ENCODE data around the gene CHCHD10.

Gene CHCHD10

DNA sequence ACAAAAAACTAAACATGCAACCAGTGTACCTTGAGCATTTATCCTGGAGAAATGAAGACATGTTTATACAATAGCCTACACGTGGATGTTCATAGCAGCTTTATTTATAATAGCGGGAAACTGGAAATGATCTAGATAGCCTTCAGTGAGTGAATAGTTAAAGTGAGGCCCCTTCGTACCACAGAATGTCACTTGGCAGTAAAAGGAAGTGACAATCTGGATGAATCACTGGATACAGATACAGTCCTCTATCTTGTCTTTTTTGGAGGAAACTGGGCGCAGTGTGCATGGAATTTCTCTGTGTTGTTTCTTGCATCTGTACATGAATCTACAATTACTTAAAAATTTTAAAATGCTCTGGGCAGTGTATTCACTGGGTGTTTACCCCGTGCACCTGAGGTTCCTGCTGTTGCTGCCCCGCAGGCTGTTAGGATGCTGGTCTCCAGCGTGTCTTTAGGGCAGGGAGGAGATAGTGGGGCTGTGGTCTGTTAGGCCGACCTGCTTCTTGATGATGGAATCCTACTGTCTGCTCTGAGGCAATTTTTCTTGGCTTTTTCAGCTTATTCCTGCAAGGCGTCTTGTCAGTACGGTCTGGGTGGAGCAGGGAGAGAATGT, 47.9 kb upstream of the CHCHD10 start:
- H3K4ac ChIP-seq (ENCODE audit: low read length), result no peak overlapping the region
- H3K36me3 ChIP-seq (replicated peaks in 1 of 2; ENCODE audit: control insufficient read depth in 2 of 2, insufficient read depth in 2 of 2, low read length in 2 of 2), result peaks cover 27 to 97% of the 10 kb centered on the region in 2 donors
- H3K27ac ChIP-seq (replicated peaks; ENCODE audit: low read length), result no peak overlapping the region
- H3K4me2 ChIP-seq (ENCODE audit: insufficient read depth, low read length, poor library complexity, severe bottlenecking), result no peak overlapping the region
- no peaks in the 10 kb centered on the region for H3K27me3 ChIP-seq (ENCODE audit: control insufficient read depth in 3 of 3, insufficient read depth in 3 of 3, low read depth in 1 of 3, low read length in 3 of 3)
- H4K8ac ChIP-seq (ENCODE audit: low read depth, low read length), result no peak overlapping the region
- H2BK15ac ChIP-seq (ENCODE audit: low read length), result no peak overlapping the region
- no peak overlapping the region for H3K23ac ChIP-seq (ENCODE audit: low read depth, low read length, poor library complexity)
- no peaks in the 10 kb centered on the region for H3K9me3 ChIP-seq (replicated peaks in 1 of 2; ENCODE audit: control insufficient read depth in 2 of 2, insufficient read depth in 1 of 2, low read depth in 1 of 2, low read length in 2 of 2)
- no CpG with 5 or more reads among the region's 10 CpGs for WGBS, 2 donors (ENCODE audit: extremely low coverage in 2 of 2, insufficient read length in 2 of 2, insufficient replicate concordance in 1 of 2)
- no peak for DNase-seq (ENCODE audit: low spot score)
- H2AK5ac ChIP-seq (ENCODE audit: low read depth, low read length), result no peak overlapping the region
- no peak overlapping the region for H2BK12ac ChIP-seq (ENCODE audit: low read length)
- H3K4me3 ChIP-seq (ENCODE audit: low read length in 2 of 2), result no peak overlapping the region
- H3K79me1 ChIP-seq (ENCODE audit: low read depth, low read length), result no peaks in the 10 kb centered on the region
- no peak overlapping the region for H4K91ac ChIP-seq (ENCODE audit: low read depth, low read length, poor library complexity)
- no peak overlapping the region for H2BK5ac ChIP-seq (ENCODE audit: low read length)
- H3K4me1 ChIP-seq (ENCODE audit: control insufficient read depth in 2 of 2, insufficient read depth in 1 of 2, low read depth in 1 of 2, low read length in 2 of 2), result no peaks in the 10 kb centered on the region
- no peak overlapping the region for H3K14ac ChIP-seq (ENCODE audit: low read length)
- H2AFZ ChIP-seq (ENCODE audit: low read length), result no peak overlapping the region
- H3K18ac ChIP-seq (ENCODE audit: low read length), result no peak overlapping the region
- no peak overlapping the region for H2BK120ac ChIP-seq (ENCODE audit: low read depth, low read length)
- no peak overlapping the region for H3K9ac ChIP-seq (ENCODE audit: low read depth, low read length, poor library complexity)

DNA sequence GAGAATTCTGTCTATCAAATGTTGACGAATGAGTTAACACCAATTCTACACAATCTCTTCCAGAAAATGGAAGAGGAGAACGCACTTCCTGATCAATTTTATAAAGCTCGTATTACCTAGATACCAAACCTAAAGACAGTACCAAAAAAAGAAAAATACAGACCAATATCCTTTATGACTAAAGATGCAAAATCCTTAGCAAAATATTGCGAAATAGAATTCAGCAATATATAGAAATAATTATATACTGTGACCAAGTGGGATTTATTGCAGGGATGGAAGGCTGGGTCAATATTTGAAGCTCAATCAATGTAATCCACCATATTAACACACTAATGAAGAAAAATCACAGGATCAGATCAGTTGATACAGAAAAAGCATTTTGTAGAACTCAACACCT, 44.6 kb upstream of the CHCHD10 start:
- H3K4me1 ChIP-seq (ENCODE audit: control insufficient read depth in 2 of 2, insufficient read depth in 1 of 2, low read depth in 1 of 2, low read length in 2 of 2), result no peaks in the 10 kb centered on the region
- no peak overlapping the region for H3K14ac ChIP-seq (ENCODE audit: low read length)
- H2BK5ac ChIP-seq (ENCODE audit: low read length), result no peak overlapping the region
- no peaks in the 10 kb centered on the region for H3K79me1 ChIP-seq (ENCODE audit: low read depth, low read length)
- H3K9ac ChIP-seq (ENCODE audit: low read depth, low read length, poor library complexity), result no peak overlapping the region
- H3K36me3 ChIP-seq (replicated peaks in 1 of 2; ENCODE audit: control insufficient read depth in 2 of 2, insufficient read depth in 2 of 2, low read length in 2 of 2), result peaks cover 20 to 73% of the 10 kb centered on the region in 2 donors
- no peak overlapping the region for H4K91ac ChIP-seq (ENCODE audit: low read depth, low read length, poor library complexity)
- no peaks in the 10 kb centered on the region for H3K27me3 ChIP-seq (ENCODE audit: control insufficient read depth in 3 of 3, insufficient read depth in 3 of 3, low read depth in 1 of 3, low read length in 3 of 3)
- no peak overlapping the region for H3K23ac ChIP-seq (ENCODE audit: low read depth, low read length, poor library complexity)
- H2BK12ac ChIP-seq (ENCODE audit: low read length), result no peak overlapping the region
- H2AK5ac ChIP-seq (ENCODE audit: low read depth, low read length), result no peak overlapping the region
- H3K9me3 ChIP-seq (replicated peaks in 1 of 2; ENCODE audit: control insufficient read depth in 2 of 2, insufficient read depth in 1 of 2, low read depth in 1 of 2, low read length in 2 of 2), result no peaks in the 10 kb centered on the region
- no peak overlapping the region for H3K27ac ChIP-seq (replicated peaks; ENCODE audit: low read length)
- H3K4me2 ChIP-seq (ENCODE audit: insufficient read depth, low read length, poor library complexity, severe bottlenecking), result no peak overlapping the region
- H2BK120ac ChIP-seq (ENCODE audit: low read depth, low read length), result no peak overlapping the region
- no peak overlapping the region for H3K4me3 ChIP-seq (ENCODE audit: low read length in 2 of 2)
- no peak overlapping the region for H2BK15ac ChIP-seq (ENCODE audit: low read length)
- H2AFZ ChIP-seq (ENCODE audit: low read length), result no peak overlapping the region
- no peak overlapping the region for H3K18ac ChIP-seq (ENCODE audit: low read length)
- no peak overlapping the region for H4K8ac ChIP-seq (ENCODE audit: low read depth, low read length)
- no peak overlapping the region for H3K4ac ChIP-seq (ENCODE audit: low read length)
- no peak for DNase-seq (ENCODE audit: low spot score)
- no CpG with 5 or more reads among the region's 4 CpGs for WGBS, 2 donors (ENCODE audit: extremely low coverage in 2 of 2, insufficient read length in 2 of 2, insufficient replicate concordance in 1 of 2)

DNA sequence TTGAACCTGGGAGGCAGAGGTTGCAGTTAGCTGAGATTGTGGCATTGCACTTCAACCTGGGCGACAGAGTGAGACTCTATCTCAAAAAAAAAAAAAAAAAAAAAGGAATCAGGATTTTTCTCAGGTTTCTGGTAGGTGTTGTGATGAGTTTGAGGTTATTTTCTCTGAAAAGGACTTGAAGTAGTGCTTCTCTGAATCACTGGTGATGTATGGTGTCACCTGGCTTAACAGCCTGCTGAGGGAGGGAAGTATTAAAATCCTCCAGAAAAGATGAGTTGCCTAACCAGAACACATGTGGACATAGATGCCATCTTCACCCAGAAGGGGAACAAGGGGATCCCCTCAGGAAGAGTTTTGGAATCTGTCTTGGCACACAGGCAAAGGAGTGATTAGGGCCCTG, 39.1 kb upstream of the CHCHD10 start:
- Histone ChIP-seq H3K4me2 (ENCODE audit: insufficient read depth, low read length, poor library complexity, severe bottlenecking) (no peak overlapping the region), H3K23ac (ENCODE audit: low read depth, low read length, poor library complexity) (no peak overlapping the region), H2AFZ (ENCODE audit: low read length) (no peak overlapping the region), H3K36me3 (replicated peaks in 1 of 2; ENCODE audit: control insufficient read depth in 2 of 2, insufficient read depth in 2 of 2, low read length in 2 of 2) (peaks cover 39 to 74% of the 10 kb centered on the region in 2 donors), H2AK5ac (ENCODE audit: low read depth, low read length) (no peak overlapping the region), H3K9ac (ENCODE audit: low read depth, low read length, poor library complexity) (no peak overlapping the region), H2BK120ac (ENCODE audit: low read depth, low read length) (no peak overlapping the region), H3K4ac (ENCODE audit: low read length) (no peak overlapping the region), H2BK15ac (ENCODE audit: low read length) (no peak overlapping the region), H3K27ac (replicated peaks; ENCODE audit: low read length) (no peak overlapping the region), H4K8ac (ENCODE audit: low read depth, low read length) (no peak overlapping the region), H3K9me3 (replicated peaks in 1 of 2; ENCODE audit: control insufficient read depth in 2 of 2, insufficient read depth in 1 of 2, low read depth in 1 of 2, low read length in 2 of 2) (no peaks in the 10 kb centered on the region), H3K14ac (ENCODE audit: low read length) (no peak overlapping the region), H3K4me1 (ENCODE audit: control insufficient read depth in 2 of 2, insufficient read depth in 1 of 2, low read depth in 1 of 2, low read length in 2 of 2) (no peaks in the 10 kb centered on the region), H3K79me1 (ENCODE audit: low read depth, low read length) (no peaks in the 10 kb centered on the region), H3K27me3 (ENCODE audit: control insufficient read depth in 3 of 3, insufficient read depth in 3 of 3, low read depth in 1 of 3, low read length in 3 of 3) (no peaks in the 10 kb centered on the region), H3K18ac (ENCODE audit: low read length) (no peak overlapping the region), H4K91ac (ENCODE audit: low read depth, low read length, poor library complexity) (no peak overlapping the region), H2BK5ac (ENCODE audit: low read length) (no peak overlapping the region), H2BK12ac (ENCODE audit: low read length) (no peak overlapping the region), H3K4me3 (ENCODE audit: low read length in 2 of 2) (no peak overlapping the region)
- no peak for DNase-seq (ENCODE audit: low spot score)
- WGBS, 2 donors (ENCODE audit: extremely low coverage in 2 of 2, insufficient read length in 2 of 2, insufficient replicate concordance in 1 of 2), result no CpG with 5 or more reads among the region's 1 CpG

DNA sequence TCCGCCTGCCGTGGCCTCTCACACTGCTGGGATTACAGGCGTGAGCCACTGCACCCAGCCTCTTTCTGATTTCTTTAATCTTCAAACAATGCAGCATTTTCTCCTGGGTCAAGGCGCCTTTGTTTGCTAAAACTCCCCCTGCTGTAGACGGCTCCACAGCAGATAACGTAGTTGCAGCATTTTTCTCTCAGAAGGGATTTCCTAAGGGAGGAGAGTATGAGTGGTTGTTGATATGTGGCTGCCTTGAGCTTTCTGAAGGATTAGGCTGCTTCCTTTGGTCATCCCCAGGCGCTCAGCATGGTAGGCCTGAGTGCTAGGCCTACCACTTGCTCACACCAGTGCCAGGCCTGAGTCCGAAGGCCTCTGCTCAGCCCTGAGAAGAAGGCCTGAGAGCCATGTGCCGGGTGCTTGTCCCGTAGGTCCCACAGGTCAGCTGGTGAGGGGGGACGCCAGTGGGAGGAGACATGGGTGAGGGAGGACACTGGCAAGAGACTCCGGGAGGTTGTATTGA, 37.1 kb upstream of the CHCHD10 start:
- Histone ChIP-seq H3K9ac (ENCODE audit: low read depth, low read length, poor library complexity) (no peak overlapping the region), H2AFZ (ENCODE audit: low read length) (no peak overlapping the region), H3K23ac (ENCODE audit: low read depth, low read length, poor library complexity) (no peak overlapping the region), H3K9me3 (replicated peaks in 1 of 2; ENCODE audit: control insufficient read depth in 2 of 2, insufficient read depth in 1 of 2, low read depth in 1 of 2, low read length in 2 of 2) (no peaks in the 10 kb centered on the region), H3K27me3 (ENCODE audit: control insufficient read depth in 3 of 3, insufficient read depth in 3 of 3, low read depth in 1 of 3, low read length in 3 of 3) (no peaks in the 10 kb centered on the region), H3K4ac (ENCODE audit: low read length) (no peak overlapping the region), H3K36me3 (replicated peaks in 1 of 2; ENCODE audit: control insufficient read depth in 2 of 2, insufficient read depth in 2 of 2, low read length in 2 of 2) (peaks cover 55 to 79% of the 10 kb centered on the region in 2 donors), H3K18ac (ENCODE audit: low read length) (no peak overlapping the region), H2BK15ac (ENCODE audit: low read length) (no peak overlapping the region), H3K4me1 (ENCODE audit: control insufficient read depth in 2 of 2, insufficient read depth in 1 of 2, low read depth in 1 of 2, low read length in 2 of 2) (no peaks in the 10 kb centered on the region), H3K14ac (ENCODE audit: low read length) (no peak overlapping the region), H4K8ac (ENCODE audit: low read depth, low read length) (no peak overlapping the region), H2AK5ac (ENCODE audit: low read depth, low read length) (no peak overlapping the region), H4K91ac (ENCODE audit: low read depth, low read length, poor library complexity) (no peak overlapping the region), H3K4me3 (ENCODE audit: low read length in 2 of 2) (no peak overlapping the region), H3K79me1 (ENCODE audit: low read depth, low read length) (peaks cover 2% of the 10 kb centered on the region), H3K27ac (replicated peaks; ENCODE audit: low read length) (no peak overlapping the region), H2BK120ac (ENCODE audit: low read depth, low read length) (no peak overlapping the region), H3K4me2 (ENCODE audit: insufficient read depth, low read length, poor library complexity, severe bottlenecking) (no peak overlapping the region), H2BK5ac (ENCODE audit: low read length) (no peak overlapping the region), H2BK12ac (ENCODE audit: low read length) (no peak overlapping the region)
- no peak for DNase-seq (ENCODE audit: low spot score)
- WGBS, 2 donors (ENCODE audit: extremely low coverage in 2 of 2, insufficient read length in 2 of 2, insufficient replicate concordance in 1 of 2), result no CpG with 5 or more reads among the region's 12 CpGs
